HepG2 (cell line): ENCODE data around the gene SPSB2. TPM values are rescaled to one million over a fixed set of nuclear protein-coding genes. Genes with fewer than 3 reads are reported as not detected.

Source experiments
- AHDC1 ChIP-seq: sonication (generic); formaldehyde crosslinking; IDR thresholded peaks from 2 replicates; pipeline ENCODE4 v1.5.1; 2020; ENCODE audit warnings: mild to moderate bottlenecking, missing genetic modification reagents, borderline replicate concordance
- CHCHD3 ChIP-seq: sonication (generic); formaldehyde crosslinking; IDR thresholded peaks from 2 replicates; pipeline ENCODE4 v1.8.0; 2022; ENCODE audit warnings: mild to moderate bottlenecking, missing genetic modification reagents, moderate library complexity
- CREB3 ChIP-seq: sonication (generic); formaldehyde crosslinking; IDR thresholded peaks from 2 replicates; pipeline ENCODE4 v1.5.0; 2020; ENCODE audit warnings: missing genetic modification reagents
- DPF2 ChIP-seq: sonication (generic); formaldehyde crosslinking; IDR thresholded peaks from 2 replicates; pipeline ENCODE4 v1.4.0; 2020; ENCODE audit warnings: mild to moderate bottlenecking, low read depth, missing genetic modification reagents, borderline replicate concordance
- EHMT2 ChIP-seq: fragments of 200-600 bp; sonication (generic); IDR thresholded peaks from 2 replicates; pipeline ENCODE4 v1.7.0; 2017; ENCODE audit warnings: antibody characterized with exemption, low read depth, low read length, borderline replicate concordance
- ELF1 ChIP-seq: sonication (generic); formaldehyde crosslinking; IDR thresholded peaks from 2 replicates; pipeline ENCODE4 v1.4.0; 2020; ENCODE audit warnings: missing genetic modification reagents
- FOXO4 ChIP-seq: sonication (generic); formaldehyde crosslinking; conservative IDR thresholded peaks from 2 replicates; pipeline ENCODE4 v1.8.1; 2023; ENCODE audit warnings: missing genetic modification reagents
- HMG20A ChIP-seq: IDR thresholded peaks from 2 replicates; pipeline ENCODE4 v1.6.1; 2016; ENCODE audit warnings: borderline replicate concordance
- HMG20B ChIP-seq: conservative IDR thresholded peaks from 2 replicates; pipeline ENCODE4 v1.6.1; 2016; ENCODE audit warnings: missing genetic modification reagents, missing compliant biosample characterization
- MEF2D ChIP-seq: sonication (generic); formaldehyde crosslinking; IDR thresholded peaks from 2 replicates; pipeline ENCODE4 v1.5.1; 2020; ENCODE audit warnings: mild to moderate bottlenecking, missing genetic modification reagents
- MTF2 ChIP-seq: sonication (generic); formaldehyde crosslinking; IDR thresholded peaks from 2 replicates; pipeline ENCODE4 v1.5.0; 2020; ENCODE audit warnings: missing genetic modification reagents, borderline replicate concordance
- NR3C1 ChIP-seq: sonication (generic); formaldehyde crosslinking; IDR thresholded peaks from 2 replicates; pipeline ENCODE4 v1.4.0; 2020; ENCODE audit warnings: missing genetic modification reagents
- PAF1 ChIP-seq: IDR thresholded peaks from 2 replicates; pipeline ENCODE4 v1.6.1; 2016; ENCODE audit warnings: missing genetic modification reagents, missing compliant biosample characterization
- SATB2 ChIP-seq: sonication (generic); formaldehyde crosslinking; IDR thresholded peaks from 2 replicates; pipeline ENCODE4 v1.5.0; 2020; ENCODE audit warnings: missing genetic modification reagents
- TP53 ChIP-seq: sonication (generic); formaldehyde crosslinking; conservative IDR thresholded peaks from 2 replicates; pipeline ENCODE4 v1.4.0; 2020; ENCODE audit warnings: missing genetic modification reagents
- XRCC5 ChIP-seq: fragments of 200-400 bp; formaldehyde crosslinking; optimal IDR thresholded peaks from 2 replicates; pipeline ENCODE3; 2017; ENCODE audit warnings: mild to moderate bottlenecking, low read length
- ZNF136 ChIP-seq: sonication (generic); formaldehyde crosslinking; IDR thresholded peaks from 2 replicates; pipeline ENCODE4 v1.8.1; 2022; ENCODE audit warnings: low read depth, mild to moderate bottlenecking, moderate library complexity, missing genetic modification reagents
- ZNF180 ChIP-seq: sonication (generic); formaldehyde crosslinking; IDR thresholded peaks from 2 replicates; pipeline ENCODE4 v1.4.0; 2020; ENCODE audit warnings: low read depth, missing genetic modification reagents, borderline replicate concordance
- ZNF253 ChIP-seq: sonication (generic); formaldehyde crosslinking; IDR thresholded peaks from 2 replicates; pipeline ENCODE4 v1.8.0; 2022; ENCODE audit warnings: mild to moderate bottlenecking, missing genetic modification reagents, borderline replicate concordance
- polyA plus RNA-seq, 8 experiments: library from polyadenylated mRNA; depleted of rRNA in 3 of 8; stranded (reverse) in 7 of 8; unstranded in 1 of 8; fragments of >200 nt; fragmentation: Illumina TruSeq in 4 of 8; extraction: Trizol in 4 of 8; gene quantifications; 2 replicates each; pipeline versions ENCODE4 v1.2.1 to v1.2.3, GENCODE V29; 2011 to 2016; ENCODE audit warnings: low read depth in 4 of 8, missing spikeins in 1 of 8, mixed read lengths in 1 of 8; ENCODE audit not compliant: insufficient read depth in 1 of 8
- total RNA-seq, 5 experiments: library from RNA; depleted of rRNA; stranded (reverse); fragments of >200 nt; fragmentation: Illumina TruSeq; extraction: Trizol; gene quantifications; 2 replicates each; pipeline ENCODE4 v1.2.3, GENCODE V29; 2016; ENCODE audit warnings: low read depth in 1 of 5

The SPSB2 gene
- total and polyA plus RNA-seq, 2 of the 13 experiments (the other 11 are each of a cell fraction or from before 2014, with no cell fraction given), result 2.0 to 6.2 TPM

DNA sequence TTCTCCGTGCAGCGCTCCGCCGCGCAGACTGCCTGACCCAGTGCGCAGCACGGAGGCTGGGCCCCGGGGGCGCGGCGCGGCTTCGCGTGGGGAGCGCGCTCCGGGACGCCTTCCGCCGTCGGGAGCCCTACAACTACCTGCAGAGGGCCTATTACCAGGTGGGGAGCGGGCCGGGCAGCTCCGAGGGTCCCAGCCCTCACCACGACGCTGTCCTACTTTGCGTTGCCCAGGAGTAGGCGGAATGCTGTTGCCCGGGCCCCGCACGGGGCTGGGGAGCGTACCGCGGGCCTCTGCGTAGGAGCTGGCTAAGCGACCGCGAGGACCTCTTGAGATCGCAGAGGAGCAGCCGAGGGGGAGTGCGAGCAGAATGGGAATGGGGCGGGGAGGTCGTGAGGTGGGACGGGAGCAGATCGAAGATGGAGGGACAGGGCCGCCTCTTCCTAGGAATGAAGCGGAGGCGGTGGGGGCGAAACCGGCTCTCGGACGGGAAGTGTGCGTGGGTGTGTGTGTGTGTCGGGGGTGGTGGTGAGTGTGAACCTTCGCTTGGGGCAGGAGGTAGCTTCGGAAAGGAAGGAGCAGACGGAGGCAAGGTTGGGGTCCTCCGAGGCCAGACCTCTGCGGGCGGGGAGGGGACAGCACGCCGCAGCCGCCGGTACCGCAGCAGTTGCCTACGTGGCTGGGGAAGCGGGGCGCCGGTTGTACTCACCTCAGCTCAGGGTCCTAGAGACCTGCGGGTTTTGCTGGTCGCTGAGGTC, 44.1 kb downstream of the SPSB2 start (continued):
- no peak for TF ChIP-seq EHMT2
- 0 out of 2 replicates have a peak, but pooled peaks have one; percentile 29 for TF ChIP-seq MEF2D
- TF ChIP-seq AHDC1 (CRISPR knock-in tag), result 0 out of 2 replicates have a peak, but pooled peaks have one; percentile 55
- no peak for TF ChIP-seq PAF1
- TF ChIP-seq DPF2 (CRISPR knock-in tag), result no peak
- no peak for TF ChIP-seq ZNF180
- no peak for TF ChIP-seq MTF2 (CRISPR knock-in tag)
- TF ChIP-seq HMG20B (CRISPR knock-in tag), result no peak
- TF ChIP-seq CREB3 (CRISPR knock-in tag), result no peak
- no peak for TF ChIP-seq ZNF136
- no peak for TF ChIP-seq NR3C1 (CRISPR knock-in tag)
- no peak for TF ChIP-seq SATB2
- TF ChIP-seq HMG20A (CRISPR knock-in tag), result no peak
- no peak for TF ChIP-seq ZNF253 (CRISPR knock-in tag)
- no peak for TF ChIP-seq CHCHD3 (CRISPR knock-in tag)
- no peak for TF ChIP-seq ELF1 (CRISPR knock-in tag)
- no peak for TF ChIP-seq TP53 (CRISPR knock-in tag)
- TF ChIP-seq FOXO4 (CRISPR knock-in tag), result no peak
- TF ChIP-seq XRCC5, result no peak
